HG02852 (cell line): ENCODE results near the gene CIITA.

Source experiments
- ATAC-seq: cut with Tn5 transposase; IDR thresholded peaks from one replicate; pipeline ENCODE4 v1.9.1; 2021; ENCODE audit warnings: mild to moderate bottlenecking, moderate library complexity; ENCODE audit not compliant: unreplicated experiment

CIITA gene

GRCh38 chr16:10851512-10851911 is 25.5 kb upstream of the CIITA start:
- ATAC-seq = no peak

DNA sequence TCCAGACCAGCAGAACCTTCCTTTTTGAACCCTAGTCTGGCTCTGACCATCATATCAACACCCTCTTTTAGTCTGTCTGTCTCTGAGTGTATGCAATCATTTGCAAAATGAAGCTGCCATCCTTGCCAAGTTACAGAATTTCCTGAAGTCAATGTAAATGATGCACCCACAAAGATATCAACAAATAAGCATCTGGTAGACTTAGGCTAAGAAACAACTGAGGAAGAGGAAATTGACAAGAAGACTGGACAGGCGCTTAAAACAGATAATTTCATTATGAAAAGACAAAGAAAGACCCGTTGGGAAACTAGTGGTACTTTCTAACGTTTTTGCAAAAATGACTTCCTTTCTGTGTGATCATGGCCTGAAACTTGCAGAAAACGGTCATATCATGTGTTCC is 24.7 kb upstream of the CIITA start:
- no peak for ATAC-seq

DNA sequence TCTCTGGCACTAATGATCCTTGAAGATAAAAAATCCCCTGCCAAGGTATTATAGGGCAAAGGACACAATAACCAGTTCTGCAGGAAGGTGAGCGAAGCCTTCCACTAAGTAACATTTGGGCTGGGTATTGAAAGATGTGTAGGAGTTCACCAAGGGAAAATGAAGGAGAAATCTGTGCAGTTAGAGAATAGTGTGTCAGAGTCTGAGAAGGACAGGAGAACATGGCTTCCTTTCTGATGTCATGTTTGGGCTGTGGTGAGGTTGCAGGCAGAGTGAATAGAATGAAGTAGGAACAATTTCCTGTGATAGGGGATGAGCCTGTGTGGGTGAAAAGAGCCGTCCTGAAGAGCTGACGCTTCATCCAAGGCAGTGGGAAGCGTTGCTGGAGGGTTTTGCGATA is 24.1 kb upstream of the CIITA start:
- no peak for ATAC-seq

DNA sequence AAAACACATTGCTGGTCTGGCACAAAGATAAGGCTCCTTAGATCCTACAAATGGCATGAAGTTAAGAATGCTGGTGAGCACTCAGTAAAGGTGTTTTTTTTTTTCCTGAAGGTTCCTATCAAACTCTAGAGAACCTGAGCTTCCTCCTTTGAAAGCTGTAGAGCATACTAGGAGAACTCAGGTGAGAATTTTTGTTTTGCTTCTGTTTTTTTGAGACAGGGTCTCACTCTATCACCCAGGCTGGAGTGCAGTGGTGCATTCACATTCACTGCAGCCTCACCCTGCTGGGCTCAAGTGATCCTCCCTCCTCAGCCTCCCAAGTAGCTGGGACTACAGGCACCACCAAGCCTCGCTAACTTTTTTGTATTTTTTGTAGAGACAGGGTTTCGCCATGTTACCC is 21.0 kb upstream of the CIITA start:
- ATAC-seq = no peak

GRCh38 chr16:10858203-10858602 is 18.8 kb upstream of the CIITA start:
- no peak for ATAC-seq

DNA sequence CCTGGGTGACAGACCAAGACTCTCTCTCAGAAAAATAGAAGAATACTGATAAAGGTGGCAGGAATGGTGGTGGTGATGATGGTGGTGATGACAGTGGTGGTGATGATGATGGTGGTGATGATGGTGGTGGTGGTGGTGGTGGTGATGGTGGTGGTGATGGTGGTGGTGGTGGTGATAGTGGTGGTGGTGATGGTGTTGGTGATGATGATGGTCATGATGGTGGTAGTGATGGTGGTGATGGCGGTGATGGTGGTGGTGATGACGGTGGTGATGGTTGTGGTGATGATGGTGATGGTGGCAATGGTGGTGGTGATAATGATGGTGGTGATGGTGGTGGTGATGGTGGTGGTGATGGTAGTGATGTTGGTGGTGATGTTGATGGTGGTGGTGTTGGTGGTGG is 18.0 kb upstream of the CIITA start:
- ATAC-seq = no peak

DNA sequence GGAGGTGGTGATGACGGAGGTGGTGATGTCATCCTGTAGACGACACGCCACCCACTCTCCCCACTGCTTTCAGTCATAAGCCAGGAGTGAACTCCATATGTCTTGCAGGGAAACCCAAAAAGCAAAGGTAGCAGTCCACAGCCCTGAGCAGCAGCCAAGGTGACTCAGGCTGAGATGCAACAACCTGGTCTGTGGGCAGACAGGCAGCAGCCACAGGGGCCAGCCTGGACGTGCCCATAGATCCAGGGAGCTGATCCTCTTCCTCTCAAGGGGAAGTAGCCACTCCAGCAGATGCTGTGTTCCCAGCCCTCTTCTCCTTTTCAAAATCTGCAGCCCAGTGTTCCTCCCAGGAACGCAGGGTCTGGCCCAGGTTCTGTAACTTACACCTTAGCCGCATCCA is 17.3 kb upstream of the CIITA start:
- no peak for ATAC-seq

GRCh38 chr16:10862438-10862837 is 14.6 kb upstream of the CIITA start:
- ATAC-seq = no peak

DNA sequence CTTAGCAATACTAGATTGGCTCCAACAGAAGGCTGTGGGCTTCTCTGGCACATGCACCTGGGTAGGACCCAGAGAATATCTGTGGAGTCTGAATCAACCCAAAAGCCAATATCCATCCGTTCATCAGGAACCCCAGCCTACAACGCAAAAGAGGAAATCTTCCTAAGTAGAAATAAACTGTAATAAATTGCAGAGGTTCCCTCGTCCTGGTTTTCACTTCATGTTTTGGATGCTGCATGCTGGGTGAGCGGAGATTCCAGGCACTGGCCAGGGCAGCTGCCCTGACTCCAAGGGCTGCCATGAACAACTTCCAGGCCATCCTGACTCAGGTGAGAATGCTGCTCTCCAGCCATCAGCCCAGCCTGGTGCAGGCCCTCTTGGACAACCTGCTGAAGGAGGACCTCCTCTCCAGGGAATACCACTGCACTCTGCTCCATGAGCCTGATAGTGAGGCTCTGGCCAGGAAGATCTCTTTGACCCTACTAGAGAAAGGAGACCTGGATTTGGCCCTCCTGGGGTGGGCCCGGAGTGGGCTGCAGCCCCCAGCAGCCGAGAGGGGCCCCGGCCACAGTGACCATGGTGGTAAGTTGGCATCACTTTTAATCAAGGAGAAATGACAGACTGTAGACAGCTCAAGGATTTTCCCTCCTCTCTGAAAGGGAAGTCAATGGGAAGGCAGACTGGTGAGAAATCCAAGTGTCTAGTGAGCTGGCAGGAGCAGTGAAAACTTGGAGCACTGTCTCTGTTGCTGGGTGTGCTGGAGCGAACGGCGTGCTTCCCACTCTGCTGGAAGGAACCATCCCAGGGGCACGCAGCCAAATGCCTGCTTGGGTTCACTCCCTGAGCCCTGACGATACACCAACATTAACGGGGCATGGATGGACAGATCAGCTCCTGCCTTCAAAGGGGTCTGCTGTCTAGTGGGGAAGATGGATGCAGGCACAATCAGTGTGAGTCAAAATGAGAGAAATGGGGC is 10.7 kb upstream of the CIITA start:
- ATAC-seq = no peak

DNA sequence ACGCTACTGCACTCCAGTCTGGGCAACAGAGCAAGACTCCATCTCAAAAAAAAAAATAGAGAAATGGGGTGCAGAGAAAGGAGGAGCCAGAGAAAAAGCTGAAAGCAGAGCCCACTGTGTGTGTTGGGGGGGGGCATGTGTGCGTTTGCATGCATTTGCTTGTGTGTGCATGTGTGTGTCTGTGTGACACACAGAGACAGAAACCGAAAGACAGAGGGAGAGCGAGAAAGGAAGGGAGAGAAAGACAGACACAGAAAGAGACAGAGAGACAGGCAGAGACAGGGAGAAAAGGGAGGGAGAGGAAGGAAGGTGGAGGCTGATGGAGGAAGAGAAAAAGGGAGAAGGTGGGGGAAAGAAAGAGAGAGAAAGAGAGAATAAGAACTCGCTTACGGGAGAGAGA is 9.8 kb upstream of the CIITA start:
- ATAC-seq = no peak

DNA sequence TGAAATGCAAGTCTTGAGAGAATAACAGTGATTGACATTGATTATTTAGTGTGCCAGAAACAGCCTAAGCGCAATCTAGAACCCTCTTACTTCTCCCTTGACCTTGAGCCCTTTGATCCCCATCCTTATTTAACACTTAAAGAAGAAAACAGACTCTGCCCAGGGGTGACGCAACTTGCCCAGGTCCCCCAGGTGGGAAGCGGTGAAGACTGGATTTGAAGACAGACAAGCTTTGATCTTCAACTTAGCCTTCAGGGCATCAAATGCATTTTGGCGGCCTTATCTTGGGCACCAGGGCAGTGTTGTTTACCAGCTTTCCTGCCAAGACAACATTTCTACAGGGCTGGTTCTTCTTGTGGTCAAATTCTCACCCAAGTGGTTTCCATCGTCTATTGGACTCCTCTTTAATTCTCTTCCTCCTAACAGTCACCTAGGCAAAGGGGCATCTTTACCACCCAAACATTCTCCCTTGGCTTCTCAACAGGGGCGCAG is 8.9 kb upstream of the CIITA start:
- ATAC-seq = no peak

GRCh38 chr16:10868596-10869469 is 8.2 kb upstream of the CIITA start:
- no peak for ATAC-seq

GRCh38 chr16:10870137-10870776 is 6.7 kb upstream of the CIITA start:
- ATAC-seq = no peak

DNA sequence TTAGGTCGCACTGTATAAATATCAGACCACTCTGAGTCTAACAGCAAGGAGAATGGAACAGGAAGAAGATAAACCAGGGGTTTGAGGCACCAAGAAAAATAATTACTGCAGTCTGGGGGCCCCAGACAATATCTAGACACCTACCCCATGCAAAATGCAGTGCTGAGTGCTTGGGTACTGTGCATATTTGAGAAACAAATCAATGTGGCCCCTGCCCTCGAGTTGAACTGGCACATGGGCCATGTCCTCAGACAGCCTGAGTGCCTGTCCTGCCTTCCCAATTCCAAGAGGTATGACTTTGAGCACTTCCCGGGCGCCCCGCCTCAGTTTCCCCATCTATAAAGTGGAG is 6.2 kb upstream of the CIITA start:
- no peak for ATAC-seq

GRCh38 chr16:10871157-10871991 is 5.6 kb upstream of the CIITA start:
- peak; percentile 54 for ATAC-seq

DNA sequence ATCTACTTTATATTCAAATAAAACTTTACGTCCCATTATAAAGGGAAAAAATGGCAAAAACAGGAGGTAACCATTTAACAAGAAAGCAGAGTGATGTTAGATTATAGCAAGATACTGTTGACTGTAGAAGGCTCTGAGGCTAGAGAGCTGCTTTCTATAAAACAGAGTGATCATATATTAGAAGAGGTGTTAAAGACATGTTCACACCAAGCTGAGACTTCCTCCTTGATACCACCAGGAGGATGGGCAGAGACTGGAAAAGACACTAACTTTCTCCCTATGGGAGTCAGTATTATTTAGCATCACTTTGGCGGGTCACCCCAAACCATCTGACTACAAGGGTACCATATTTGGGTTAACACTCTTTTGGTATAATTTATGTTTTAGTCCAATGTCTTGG is 687 bp upstream of the CIITA start:
- no peak for ATAC-seq

- no peak for ATAC-seq
Observed at GRCh38 chr16:10877472-10877946, 507 bp downstream of the CIITA start.

DNA sequence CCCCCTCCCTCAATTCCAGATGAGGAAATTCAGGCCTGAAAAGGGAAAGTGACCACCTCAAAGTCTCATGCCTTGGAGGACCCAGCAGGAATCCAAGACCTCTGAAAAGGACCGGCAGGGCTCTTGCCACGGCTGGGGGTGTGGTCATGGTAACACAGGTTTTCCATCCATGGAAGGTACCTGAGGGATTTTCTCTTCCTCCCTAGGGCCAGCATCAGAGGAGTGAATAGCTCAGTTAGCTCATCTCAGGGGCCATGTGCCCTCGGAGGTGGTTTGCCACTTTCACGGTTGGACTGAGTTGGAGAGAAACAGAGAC is 1.3 kb downstream of the CIITA start:
- no peak for ATAC-seq

GRCh38 chr16:10878644-10879501 is 1.9 kb downstream of the CIITA start:
- no peak for ATAC-seq
